SK-N-SH (cell line): ENCODE results near the gene HBA2.

Experiments
- CTCF ChIP-seq: fragments of 200-600 bp; sonication (generic); IDR thresholded peaks from 2 replicates; pipeline ENCODE4 v1.6.1; 2017; ENCODE audit warnings: antibody characterized with exemption, mild to moderate bottlenecking, moderate library complexity
- EP300 ChIP-seq, 2 experiments: IDR thresholded peaks; 2 replicates each; pipeline versions ENCODE4 v1.4.0 to v1.6.1; 2012; ENCODE audit warnings: borderline replicate concordance in 1 of 2, low read depth in 1 of 2, low read length in 1 of 2
- EZH2phosphoT487 ChIP-seq: fragments of 200-600 bp; sonication (generic); IDR thresholded peaks from 2 replicates; pipeline ENCODE4 v1.6.1; 2017; ENCODE audit warnings: low read depth, mixed run types, mild to moderate bottlenecking, antibody characterized with exemption, moderate library complexity, borderline replicate concordance
- GATA2 ChIP-seq: sonication (generic); formaldehyde crosslinking; IDR thresholded peaks from 2 replicates; pipeline ENCODE4 v1.5.0; 2020; ENCODE audit warnings: mild to moderate bottlenecking, missing genetic modification reagents
- JUND ChIP-seq: IDR thresholded peaks from 2 replicates; pipeline ENCODE4 v1.4.0; 2012
- MAX ChIP-seq: IDR thresholded peaks from 2 replicates; pipeline ENCODE4 v1.4.0; 2012; ENCODE audit warnings: low read depth
- POLR2AphosphoS5 ChIP-seq: IDR thresholded peaks from 2 replicates; pipeline ENCODE4 v1.6.1; 2012; ENCODE audit warnings: low read depth, low read length
- RAD21 ChIP-seq: IDR thresholded peaks from 2 replicates; pipeline ENCODE4 v1.6.1; 2012; ENCODE audit warnings: mild to moderate bottlenecking, low read length
- REST ChIP-seq: IDR thresholded peaks from 2 replicates; pipeline ENCODE4 v1.6.1; 2012; ENCODE audit warnings: mild to moderate bottlenecking, low read depth, low read length, moderate library complexity
- TAF1 ChIP-seq: IDR thresholded peaks from 2 replicates; pipeline ENCODE4 v1.6.1; 2012; ENCODE audit warnings: low read depth, mild to moderate bottlenecking, low read length, moderate library complexity, borderline replicate concordance
- USF1 ChIP-seq: IDR thresholded peaks from 2 replicates; pipeline ENCODE4 v1.4.0; 2012; ENCODE audit warnings: low read depth, borderline replicate concordance
- USF2 ChIP-seq: fragments of 150-350 bp; IDR thresholded peaks from 2 replicates; pipeline ENCODE4 v1.6.1; 2017; ENCODE audit warnings: antibody characterized with exemption, low read length, low read depth, borderline replicate concordance
- YY1 ChIP-seq: IDR thresholded peaks from 2 replicates; pipeline ENCODE4 v1.4.0; 2012; ENCODE audit warnings: low read depth, mild to moderate bottlenecking

- no peak for TF ChIP-seq JUND
- TF ChIP-seq CTCF = no peak
- no peak for TF ChIP-seq MAX
- TF ChIP-seq REST = no peak
- TF ChIP-seq YY1 = no peak
- TF ChIP-seq TAF1 = no peak
- TF ChIP-seq POLR2AphosphoS5 = no peak
- no peak for TF ChIP-seq EZH2phosphoT487
- no peak for TF ChIP-seq EP300 (IDR thresholded peaks at IDR 0.05; ENCODE audit: borderline replicate concordance in 1 of 2, low read depth in 1 of 2, low read length in 1 of 2)
- no peak for TF ChIP-seq USF1
- no peak for TF ChIP-seq USF2
- no peak for TF ChIP-seq GATA2 (CRISPR knock-in tag)
- TF ChIP-seq RAD21 = no peak
Observed at GRCh38 chr16:143456-143855, 29.2 kb upstream of the HBA2 start.
